Subcutaneous adipose tissue (tissue), 4 donors: ENCODE measurements around the gene CDK14. TPM values are rescaled to one million over a fixed set of nuclear protein-coding genes. Genes with fewer than 3 reads are reported as not detected.

Source experiments
- CTCF ChIP-seq: fragments of 450-650 bp; IDR thresholded peaks from one replicate; pipeline ENCODE4 v1.5.1; 2016; ENCODE audit warnings: low read depth, mild to moderate bottlenecking, control low read depth, antibody characterized with exemption, moderate library complexity
- total RNA-seq, 4 donors: library from RNA; depleted of rRNA; stranded (reverse); fragments of >200 nt; gene quantifications; one replicate each; pipeline ENCODE4 v1.1.0, GENCODE V29; 2016

Gene CDK14
- total RNA-seq, 4 donors from 2014 or later: 13.4 to 42.4 (median 24.7) TPM

GRCh38 chr7:90605055-90605454 is 8.9 kb downstream of the CDK14 start:
- TF ChIP-seq CTCF: no peak

GRCh38 chr7:90607196-90607595 is 11.1 kb downstream of the CDK14 start:
- no peak for TF ChIP-seq CTCF

- TF ChIP-seq CTCF: no peak
These were observed 14.0 kb downstream of the CDK14 start for GRCh38 chr7:90610105-90610504.

- TF ChIP-seq CTCF: no peak
These were observed 15.0 kb downstream of the CDK14 start for GRCh38 chr7:90611115-90611514.

GRCh38 chr7:90613088-90613498 is 17.0 kb downstream of the CDK14 start:
- TF ChIP-seq CTCF: no peak

GRCh38 chr7:90617442-90617841 is 21.3 kb downstream of the CDK14 start:
- no peak for TF ChIP-seq CTCF

GRCh38 chr7:90618876-90619275 is 22.8 kb downstream of the CDK14 start:
- no peak for TF ChIP-seq CTCF
